Endothelial cell of umbilical vein (primary cell): ENCODE measurements around the gene SSTR3.

ENCODE experiments used
- CTCF ChIP-seq, 2 donors: IDR thresholded peaks; 1 replicate in 1 of 2; 2 replicates in 1 of 2; pipeline ENCODE4 v1.5.1; 2011; ENCODE audit warnings: low read length in 2 of 2, mild to moderate bottlenecking in 2 of 2, moderate library complexity in 2 of 2, control low read depth in 1 of 2, inconsistent platforms in 1 of 2, low read depth in 1 of 2; ENCODE audit not compliant: insufficient read depth in 1 of 2; ENCODE audit errors: extremely low read depth in 1 of 2
- EZH2 ChIP-seq: IDR thresholded peaks from 2 replicates; pipeline ENCODE4 v1.6.1; 2012; ENCODE audit warnings: borderline replicate concordance, low read depth, mild to moderate bottlenecking, moderate library complexity, low read length, inconsistent platforms; ENCODE audit not compliant: severe bottlenecking
- FOS ChIP-seq: IDR thresholded peaks from 2 replicates; pipeline ENCODE4 v1.6.1; 2011; ENCODE audit warnings: mild to moderate bottlenecking, low read length, moderate library complexity, borderline replicate concordance; ENCODE audit not compliant: insufficient read depth
- JUN ChIP-seq: IDR thresholded peaks from 2 replicates; pipeline ENCODE4 v1.6.1; 2011; ENCODE audit warnings: borderline replicate concordance, low read depth; ENCODE audit not compliant: insufficient read length, insufficient read depth
- MYC ChIP-seq: IDR thresholded peaks from one replicate; pipeline ENCODE4 v1.6.1; 2011; ENCODE audit warnings: mild to moderate bottlenecking, low read depth, low read length
- POLR2A ChIP-seq: IDR thresholded peaks from 2 replicates; pipeline ENCODE4 v1.6.1; 2012; ENCODE audit warnings: low read depth, mild to moderate bottlenecking, control low read depth, low read length
- POLR2AphosphoS5 ChIP-seq: IDR thresholded peaks from 2 replicates; pipeline ENCODE4 v1.6.1; 2012; ENCODE audit warnings: low read depth, mild to moderate bottlenecking, control low read depth, low read length, moderate library complexity; ENCODE audit not compliant: insufficient read depth
- TF ChIP-seq, protein P1 (sequence below): IDR thresholded peaks from 2 replicates; pipeline ENCODE4 v1.6.1; 2011; ENCODE audit not compliant: insufficient read depth, insufficient read length

- no peak for TF ChIP-seq CTCF (IDR thresholded peaks at IDR 0.05; ENCODE audit: extremely low read depth in 1 of 2, insufficient read depth in 1 of 2, low read depth in 1 of 2, low read length in 2 of 2)
- TF ChIP-seq POLR2A, result no peak
- TF ChIP-seq FOS, result no peak
- TF ChIP-seq, protein P1, sequence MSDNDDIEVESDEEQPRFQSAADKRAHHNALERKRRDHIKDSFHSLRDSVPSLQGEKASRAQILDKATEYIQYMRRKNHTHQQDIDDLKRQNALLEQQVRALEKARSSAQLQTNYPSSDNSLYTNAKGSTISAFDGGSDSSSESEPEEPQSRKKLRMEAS, result no peak
- TF ChIP-seq POLR2AphosphoS5, result no peak
- no peak for TF ChIP-seq EZH2
- TF ChIP-seq JUN, result no peak
- TF ChIP-seq MYC, result no peak
Observed at GRCh38 chr22:37167981-37168647, 44.2 kb downstream of the SSTR3 start.
